DOHH2 (cell line): Measurements from ENCODE around the gene ALDH1A3.

Source experiments
- H3F3A ChIP-seq: fragments of 200-600 bp; sonication (generic), shearing (Covaris generic); 2 replicates; pipeline ENCODE4 v1.6.0; 2016; ENCODE audit warnings: antibody characterized with exemption, mild to moderate bottlenecking; ENCODE audit not compliant: control insufficient read depth, insufficient read depth
- H3K27ac ChIP-seq: fragments of 200-600 bp; sonication (generic); 2 replicates; pipeline ENCODE4 v1.5.1; 2014; ENCODE audit warnings: low read depth, mild to moderate bottlenecking, low read length, moderate library complexity
- H3K27me3 ChIP-seq: fragments of 200-600 bp; sonication (generic); 2 replicates; pipeline ENCODE4 v1.6.1; 2014; ENCODE audit warnings: mild to moderate bottlenecking, low read length, mixed read lengths; ENCODE audit not compliant: control insufficient read depth
- H3K36me3 ChIP-seq: fragments of 200-600 bp; sonication (generic); 2 replicates; pipeline ENCODE4 v1.6.1; 2014; ENCODE audit warnings: mild to moderate bottlenecking, low read length, moderate library complexity, mixed read lengths; ENCODE audit not compliant: control insufficient read depth
- H3K4me1 ChIP-seq: fragments of 200-600 bp; sonication (generic); 2 replicates; pipeline ENCODE4 v1.6.1; 2014; ENCODE audit warnings: mild to moderate bottlenecking, low read length, mixed read lengths; ENCODE audit not compliant: control insufficient read depth
- H3K4me2 ChIP-seq: fragments of 200-600 bp; sonication (generic); 2 replicates; pipeline ENCODE4 v1.6.0; 2014; ENCODE audit warnings: mild to moderate bottlenecking, low read length, moderate library complexity
- H3K4me3 ChIP-seq: fragments of 200-600 bp; sonication (generic); 2 replicates; pipeline ENCODE4 v1.5.1; 2014; ENCODE audit warnings: mild to moderate bottlenecking, low read length, mixed read lengths
- H3K79me2 ChIP-seq: fragments of 200-600 bp; sonication (generic); 2 replicates; pipeline ENCODE4 v1.6.1; 2014; ENCODE audit warnings: mild to moderate bottlenecking, low read length, mixed read lengths; ENCODE audit not compliant: control insufficient read depth
- H3K9me2 ChIP-seq: fragments of 200-600 bp; sonication (generic); replicated peaks from 2 replicates; pipeline ENCODE4 v1.6.1; 2014; ENCODE audit warnings: mild to moderate bottlenecking, low read length, mixed read lengths; ENCODE audit not compliant: control insufficient read depth
- H3K9me3 ChIP-seq: fragments of 200-600 bp; sonication (generic); 2 replicates; pipeline ENCODE4 v1.6.1; 2014; ENCODE audit warnings: antibody characterized with exemption, low read length, mixed read lengths; ENCODE audit not compliant: control insufficient read depth, insufficient read depth
- H4K20me1 ChIP-seq: fragments of 200-600 bp; sonication (generic); 2 replicates; pipeline ENCODE4 v1.6.0; 2014; ENCODE audit warnings: low read depth, mild to moderate bottlenecking, antibody characterized with exemption, low read length, moderate library complexity; ENCODE audit not compliant: control insufficient read depth, insufficient read depth
- EZH2phosphoT487 ChIP-seq: fragments of 200-600 bp; sonication (generic); IDR thresholded peaks from 2 replicates; pipeline ENCODE4 v1.6.1; 2017; ENCODE audit warnings: borderline replicate concordance, mild to moderate bottlenecking, antibody characterized with exemption, low read length, moderate library complexity, mixed read lengths
- TF ChIP-seq, protein P1 (sequence below): fragments of 200-600 bp; sonication (generic); IDR thresholded peaks from one replicate; pipeline ENCODE4 v1.5.1; 2014; ENCODE audit warnings: antibody characterized with exemption, mild to moderate bottlenecking, low read depth, low read length; ENCODE audit not compliant: poor library complexity, severe bottlenecking

ALDH1A3 gene

DNA sequence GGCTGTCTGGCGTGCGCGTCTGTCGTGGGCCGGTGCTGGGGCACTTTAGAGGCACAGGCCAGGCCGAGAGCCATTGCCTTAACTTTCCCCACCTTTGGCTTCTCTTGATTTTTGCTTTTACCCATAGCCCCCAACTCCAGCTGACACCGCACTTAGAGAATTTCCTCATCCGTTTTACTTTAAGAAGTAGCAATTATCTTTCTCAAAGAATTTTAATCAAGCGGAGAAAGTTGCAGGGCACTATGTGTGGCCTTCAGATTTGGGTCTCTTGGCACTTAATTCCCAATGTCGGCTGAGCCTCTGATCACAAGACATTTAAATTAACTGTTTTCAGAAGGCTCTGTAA lies 1.2 kb downstream of the ALDH1A3 start:
- Histone ChIP-seq H4K20me1 (no peaks in the 10 kb centered on the region), H3K4me2 (no peak overlapping the region)

DNA sequence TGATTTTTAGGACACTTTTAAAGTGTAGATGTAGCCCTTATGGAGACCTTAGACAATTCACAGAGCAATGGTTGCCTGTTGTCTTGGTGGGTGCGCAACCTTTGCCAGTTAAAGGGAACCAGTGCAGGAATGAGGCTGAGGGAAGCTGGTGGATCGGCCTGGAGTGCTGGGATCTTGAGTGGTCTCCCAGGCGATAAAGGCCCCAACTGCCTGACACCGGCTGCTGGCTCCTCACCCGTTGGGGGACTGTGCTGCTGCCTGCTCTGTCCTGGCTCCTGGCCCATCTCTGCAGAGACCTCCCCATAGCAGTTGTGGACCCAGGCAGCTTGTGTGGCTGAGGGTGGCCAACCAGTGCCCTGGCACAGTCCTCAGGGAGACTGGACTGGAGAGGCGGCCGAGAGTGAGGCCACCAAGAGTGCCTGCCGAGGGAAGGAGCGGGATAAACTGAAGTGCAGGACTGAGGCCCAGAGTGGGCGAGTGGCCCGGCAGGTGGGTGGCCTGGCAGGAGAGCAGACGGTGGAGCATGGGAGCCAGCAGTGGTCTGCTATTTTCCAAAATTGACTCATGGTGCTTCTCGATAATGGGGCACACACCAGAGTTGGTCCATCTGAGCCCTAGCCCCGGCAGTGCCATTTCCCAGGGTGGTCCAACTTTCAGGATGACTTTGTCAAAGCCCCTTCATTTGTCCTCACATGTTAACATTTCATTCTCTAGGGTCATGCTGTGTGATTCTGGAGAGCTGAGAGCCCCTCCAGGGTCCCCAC lies 2.1 kb downstream of the ALDH1A3 start:
- Histone ChIP-seq H3K27ac (no peak overlapping the region), H4K20me1 (no peaks in the 10 kb centered on the region), H3F3A (no peaks in the 10 kb centered on the region), H3K4me2 (no peak overlapping the region), H3K9me2 (no peaks in the 10 kb centered on the region), H3K36me3 (no peaks in the 10 kb centered on the region), H3K9me3 (no peaks in the 10 kb centered on the region), H3K4me1 (no peaks in the 10 kb centered on the region), H3K79me2 (no peaks in the 10 kb centered on the region), H3K4me3 (no peak overlapping the region), H3K27me3 (peaks cover 38% of the 10 kb centered on the region)
- TF ChIP-seq EZH2phosphoT487 = no peak
- TF ChIP-seq, protein P1, sequence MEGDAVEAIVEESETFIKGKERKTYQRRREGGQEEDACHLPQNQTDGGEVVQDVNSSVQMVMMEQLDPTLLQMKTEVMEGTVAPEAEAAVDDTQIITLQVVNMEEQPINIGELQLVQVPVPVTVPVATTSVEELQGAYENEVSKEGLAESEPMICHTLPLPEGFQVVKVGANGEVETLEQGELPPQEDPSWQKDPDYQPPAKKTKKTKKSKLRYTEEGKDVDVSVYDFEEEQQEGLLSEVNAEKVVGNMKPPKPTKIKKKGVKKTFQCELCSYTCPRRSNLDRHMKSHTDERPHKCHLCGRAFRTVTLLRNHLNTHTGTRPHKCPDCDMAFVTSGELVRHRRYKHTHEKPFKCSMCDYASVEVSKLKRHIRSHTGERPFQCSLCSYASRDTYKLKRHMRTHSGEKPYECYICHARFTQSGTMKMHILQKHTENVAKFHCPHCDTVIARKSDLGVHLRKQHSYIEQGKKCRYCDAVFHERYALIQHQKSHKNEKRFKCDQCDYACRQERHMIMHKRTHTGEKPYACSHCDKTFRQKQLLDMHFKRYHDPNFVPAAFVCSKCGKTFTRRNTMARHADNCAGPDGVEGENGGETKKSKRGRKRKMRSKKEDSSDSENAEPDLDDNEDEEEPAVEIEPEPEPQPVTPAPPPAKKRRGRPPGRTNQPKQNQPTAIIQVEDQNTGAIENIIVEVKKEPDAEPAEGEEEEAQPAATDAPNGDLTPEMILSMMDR = no peak

More for the DNA sequence above, 1.2 kb downstream of the ALDH1A3 start:
- H3K79me2 ChIP-seq = no peaks in the 10 kb centered on the region
- no peaks in the 10 kb centered on the region for H3K9me2 ChIP-seq
- no peaks in the 10 kb centered on the region for H3F3A ChIP-seq
- no peak overlapping the region for H3K4me3 ChIP-seq
- H3K27me3 ChIP-seq = peaks cover 32% of the 10 kb centered on the region
- TF ChIP-seq, protein P1 = no peak
- no peak for TF ChIP-seq EZH2phosphoT487
- no peaks in the 10 kb centered on the region for H3K9me3 ChIP-seq
- no peaks in the 10 kb centered on the region for H3K36me3 ChIP-seq
- H3K4me1 ChIP-seq = no peaks in the 10 kb centered on the region
- H3K27ac ChIP-seq = no peak overlapping the region

DNA sequence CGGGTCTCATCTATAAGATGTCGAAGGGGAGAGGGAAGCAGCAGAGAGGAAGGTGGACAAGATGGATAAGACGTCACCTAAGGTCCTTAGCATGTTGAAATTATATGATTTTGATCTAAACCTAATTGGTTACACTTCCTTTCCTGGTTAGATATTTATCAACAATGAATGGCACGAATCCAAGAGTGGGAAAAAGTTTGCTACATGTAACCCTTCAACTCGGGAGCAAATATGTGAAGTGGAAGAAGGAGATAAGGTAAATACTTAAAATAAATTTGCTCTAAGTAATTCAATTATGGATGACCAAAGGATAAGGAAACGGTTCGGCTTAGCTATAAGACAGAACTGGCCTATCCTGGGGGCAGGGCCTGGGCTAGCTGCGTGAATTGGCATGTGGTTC lies 5.5 kb downstream of the ALDH1A3 start:
- no peak overlapping the region for H3K4me2 ChIP-seq
- peaks cover 8% of the 10 kb centered on the region for H3K4me1 ChIP-seq
- H4K20me1 ChIP-seq = no peaks in the 10 kb centered on the region
- no peak overlapping the region for H3K27ac ChIP-seq
- TF ChIP-seq EZH2phosphoT487 = no peak
- TF ChIP-seq, protein P1 = no peak
- no peaks in the 10 kb centered on the region for H3F3A ChIP-seq
- no peaks in the 10 kb centered on the region for H3K9me3 ChIP-seq
- H3K36me3 ChIP-seq = no peaks in the 10 kb centered on the region
- H3K4me3 ChIP-seq = no peak overlapping the region
- H3K9me2 ChIP-seq = no peaks in the 10 kb centered on the region
- no peaks in the 10 kb centered on the region for H3K79me2 ChIP-seq
- H3K27me3 ChIP-seq = peaks cover 57% of the 10 kb centered on the region
